GM10847 (cell line): ENCODE measurements around the gene SHH.

Source experiments
- POLR2A ChIP-seq: IDR thresholded peaks from 2 replicates; pipeline ENCODE4 v1.6.1; 2011; ENCODE audit not compliant: insufficient read length; ENCODE audit errors: extremely low read depth

The SHH gene

GRCh38 chr7:155780884-155781283 lies 31.4 kb downstream of the SHH start:
- no peak for TF ChIP-seq POLR2A

GRCh38 chr7:155778349-155778748 lies 33.9 kb downstream of the SHH start:
- TF ChIP-seq POLR2A: no peak

- TF ChIP-seq POLR2A: no peak
Observed at GRCh38 chr7:155776606-155777005, 35.7 kb downstream of the SHH start.

GRCh38 chr7:155775691-155776090 lies 36.6 kb downstream of the SHH start:
- no peak for TF ChIP-seq POLR2A

GRCh38 chr7:155774947-155775346 lies 37.3 kb downstream of the SHH start:
- TF ChIP-seq POLR2A: no peak

- no peak for TF ChIP-seq POLR2A
Observed at GRCh38 chr7:155773531-155773930, 38.7 kb downstream of the SHH start.

- TF ChIP-seq POLR2A: no peak
Observed at GRCh38 chr7:155770241-155770640, 42.0 kb downstream of the SHH start.

- no peak for TF ChIP-seq POLR2A
Observed at GRCh38 chr7:155769701-155770100, 42.6 kb downstream of the SHH start.

- no peak for TF ChIP-seq POLR2A
Observed at GRCh38 chr7:155766966-155767916, 45.0 kb downstream of the SHH start.

- no peak for TF ChIP-seq POLR2A
Observed at GRCh38 chr7:155766386-155766785, 45.9 kb downstream of the SHH start.

GRCh38 chr7:155765458-155765857 lies 46.8 kb downstream of the SHH start:
- no peak for TF ChIP-seq POLR2A

- no peak for TF ChIP-seq POLR2A
Observed at GRCh38 chr7:155764438-155764793, 47.8 kb downstream of the SHH start.

- TF ChIP-seq POLR2A: no peak
Observed at GRCh38 chr7:155763691-155764437, 48.4 kb downstream of the SHH start.

GRCh38 chr7:155763122-155763521 lies 49.1 kb downstream of the SHH start:
- TF ChIP-seq POLR2A: no peak

GRCh38 chr7:155762655-155763054 lies 49.6 kb downstream of the SHH start:
- TF ChIP-seq POLR2A: no peak

- no peak for TF ChIP-seq POLR2A
Observed at GRCh38 chr7:155762036-155762435, 50.2 kb downstream of the SHH start.
